ENCODE measurements around the gene TUBGCP2. TPM values are rescaled to one million over a fixed set of nuclear protein-coding genes. Genes with fewer than 3 reads are reported as not detected.

The TUBGCP2 gene
- total RNA-seq, 3 donors from 2014 or later: 48.1 to 63.4 (median 58.8) TPM

- Histone ChIP-seq H3K36me3 (ENCODE audit: low read depth) (no peaks in the 10 kb centered on the region), H3K4me3 (no peak overlapping the region), H3K9me3 (no peaks in the 10 kb centered on the region), H3K4me1 (ENCODE audit: low read depth) (peaks cover 7% of the 10 kb centered on the region)
- ATAC-seq (no peak), DNase-seq (no peak)
- TF ChIP-seq CTCF (IDR thresholded peaks at IDR 0.05): no peak
- intact Hi-C loops (cut with DNase I, micrococcal nuclease): no loop called here
These were observed 37.7 kb upstream of the TUBGCP2 start for GRCh38 chr10:133346413-133346812.

GRCh38 chr10:133344236-133344635, 35.6 kb upstream of the TUBGCP2 start:
- no peak for TF ChIP-seq CTCF (IDR thresholded peaks at IDR 0.05)
- no peaks in the 10 kb centered on the region for H3K9me3 ChIP-seq
- no peak overlapping the region for H3K4me3 ChIP-seq
- no peak for DNase-seq
- peaks cover 7% of the 10 kb centered on the region for H3K4me1 ChIP-seq (ENCODE audit: low read depth)
- no peak for ATAC-seq
- no peaks in the 10 kb centered on the region for H3K36me3 ChIP-seq (ENCODE audit: low read depth)
- intact Hi-C loops (cut with DNase I, micrococcal nuclease): no loop called here

- DNase-seq: no peak
These were observed 34.9 kb upstream of the TUBGCP2 start for GRCh38 chr10:133343558-133343957.

GRCh38 chr10:133342942-133343341, 34.3 kb upstream of the TUBGCP2 start:
- ATAC-seq (no peak), DNase-seq (no peak)
- Histone ChIP-seq H3K36me3 (ENCODE audit: low read depth) (no peaks in the 10 kb centered on the region), H3K4me3 (no peak overlapping the region), H3K9me3 (no peaks in the 10 kb centered on the region), H3K4me1 (ENCODE audit: low read depth) (peaks cover 7% of the 10 kb centered on the region)
- intact Hi-C loops (cut with DNase I, micrococcal nuclease): no loop called here
- no peak for TF ChIP-seq CTCF (IDR thresholded peaks at IDR 0.05)

More at GRCh38 chr10:133343558-133343957, 34.9 kb upstream of the TUBGCP2 start:
- TF ChIP-seq CTCF (IDR thresholded peaks at IDR 0.05): no peak
- no peaks in the 10 kb centered on the region for H3K36me3 ChIP-seq (ENCODE audit: low read depth)
- H3K4me1 ChIP-seq (ENCODE audit: low read depth): peaks cover 7% of the 10 kb centered on the region
- ATAC-seq: no peak
- H3K4me3 ChIP-seq: no peak overlapping the region
- intact Hi-C loops (cut with DNase I, micrococcal nuclease): no loop called here
- H3K9me3 ChIP-seq: no peaks in the 10 kb centered on the region

GRCh38 chr10:133341983-133342382, 33.3 kb upstream of the TUBGCP2 start:
- no peaks in the 10 kb centered on the region for H3K9me3 ChIP-seq
- no peak for ATAC-seq
- intact Hi-C loops (cut with DNase I, micrococcal nuclease): no loop called here
- no peak for TF ChIP-seq CTCF (IDR thresholded peaks at IDR 0.05)
- no peak overlapping the region for H3K4me3 ChIP-seq
- no peaks in the 10 kb centered on the region for H3K36me3 ChIP-seq (ENCODE audit: low read depth)
- no peak for DNase-seq
- peaks cover 5% of the 10 kb centered on the region for H3K4me1 ChIP-seq (ENCODE audit: low read depth)

All from mucosa of descending colon (tissue), 3 donors.